Hematopoietic multipotent progenitor cell treated with erythropoietin and hydrocortisone succinate and interleukin-3 and kit ligand, for 17 days (in vitro differentiated cells): ENCODE results near the gene OSBPL8.

ENCODE experiments used
- DNase-seq: peaks from one replicate; pipeline ENCODE4 v3.0.0-alpha.2; 2015; ENCODE audit warnings: low spot score

The OSBPL8 gene

GRCh38 chr12:76559400-76560085, at the start of gene OSBPL8:
OSBPL8 (minus strand) TSS chr12:76559771; CDS start chr12:76487551, 72,220 bp downstream.
- DNase-seq: peak; percentile 92

- DNase-seq: no peak
Observed at GRCh38 chr12:76608070-76608469, 48.5 kb upstream of the OSBPL8 start.

GRCh38 chr12:76595056-76595455, 35.5 kb upstream of the OSBPL8 start:
- DNase-seq: no peak

- DNase-seq: no peak
Observed at GRCh38 chr12:76591476-76591875, 31.9 kb upstream of the OSBPL8 start.

GRCh38 chr12:76590131-76590530, 30.6 kb upstream of the OSBPL8 start:
- no peak for DNase-seq

GRCh38 chr12:76588881-76589565, 29.5 kb upstream of the OSBPL8 start:
- no peak for DNase-seq

- DNase-seq: no peak
Observed at GRCh38 chr12:76587428-76588178, 28.0 kb upstream of the OSBPL8 start.

GRCh38 chr12:76586764-76587395, 27.3 kb upstream of the OSBPL8 start:
- DNase-seq: peak; percentile 56

GRCh38 chr12:76583301-76583700, 23.7 kb upstream of the OSBPL8 start:
- DNase-seq: no peak

GRCh38 chr12:76573840-76574373, 14.3 kb upstream of the OSBPL8 start:
- DNase-seq: no peak

GRCh38 chr12:76571256-76571655, 11.7 kb upstream of the OSBPL8 start:
- no peak for DNase-seq

- DNase-seq: no peak
Observed at GRCh38 chr12:76569685-76570604, 10.4 kb upstream of the OSBPL8 start.

- DNase-seq: no peak
Observed at GRCh38 chr12:76568888-76569551, 9.4 kb upstream of the OSBPL8 start.

GRCh38 chr12:76568130-76568529, 8.6 kb upstream of the OSBPL8 start:
- DNase-seq: no peak

- no peak for DNase-seq
Observed at GRCh38 chr12:76563061-76563460, 3.5 kb upstream of the OSBPL8 start.

GRCh38 chr12:76562130-76562529, 2.6 kb upstream of the OSBPL8 start:
- DNase-seq: no peak

- DNase-seq: no peak
Observed at GRCh38 chr12:76560086-76560491, 518 bp upstream of the OSBPL8 start.

- peak; percentile 51 for DNase-seq
Observed at GRCh38 chr12:76558684-76559399, 729 bp downstream of the OSBPL8 start.

GRCh38 chr12:76556368-76556767, 3.2 kb downstream of the OSBPL8 start:
- DNase-seq: no peak

GRCh38 chr12:76555797-76556196, 3.8 kb downstream of the OSBPL8 start:
- no peak for DNase-seq
